IPS DF 4.7 (cell line): ENCODE results near the gene METTL6.
"Not testable (repeated sequence)": the region's sequence is repeated elsewhere in the genome, so short reads cannot be mapped to it uniquely, and the experiment has no call there.

ENCODE experiments used
- DNase-seq: peaks from one replicate; pipeline ENCODE4 v3.0.0-alpha.2; 2013; ENCODE audit warnings: low spot score; ENCODE audit errors: extremely low read depth

Gene METTL6

DNA sequence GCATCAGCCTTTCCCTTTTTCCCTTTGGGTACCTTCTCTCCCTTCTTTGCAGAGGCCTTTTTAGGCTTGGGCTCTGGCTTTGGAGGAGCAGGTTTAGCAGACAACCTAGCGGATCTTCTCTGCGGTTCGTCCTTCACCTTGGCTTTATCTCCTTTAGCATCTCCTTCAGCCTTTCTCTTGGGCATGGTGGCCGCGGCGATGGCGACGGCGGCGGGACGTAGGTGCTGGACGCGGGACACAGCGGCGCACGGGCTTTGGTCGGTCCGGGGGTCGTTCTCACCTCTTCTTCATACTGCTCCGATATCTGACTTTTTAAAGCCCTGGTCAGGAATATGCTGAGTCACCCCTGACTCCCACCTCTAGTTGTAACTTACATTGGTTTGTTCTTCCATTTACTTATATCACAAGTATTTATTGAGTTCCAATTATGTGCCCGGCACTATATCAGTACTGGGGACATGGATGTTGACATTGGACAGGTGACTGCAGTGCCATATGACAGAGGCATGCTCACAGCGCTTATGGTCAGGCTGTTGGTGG, 51.8 kb downstream of the METTL6 start:
- DNase-seq = no peak

DNA sequence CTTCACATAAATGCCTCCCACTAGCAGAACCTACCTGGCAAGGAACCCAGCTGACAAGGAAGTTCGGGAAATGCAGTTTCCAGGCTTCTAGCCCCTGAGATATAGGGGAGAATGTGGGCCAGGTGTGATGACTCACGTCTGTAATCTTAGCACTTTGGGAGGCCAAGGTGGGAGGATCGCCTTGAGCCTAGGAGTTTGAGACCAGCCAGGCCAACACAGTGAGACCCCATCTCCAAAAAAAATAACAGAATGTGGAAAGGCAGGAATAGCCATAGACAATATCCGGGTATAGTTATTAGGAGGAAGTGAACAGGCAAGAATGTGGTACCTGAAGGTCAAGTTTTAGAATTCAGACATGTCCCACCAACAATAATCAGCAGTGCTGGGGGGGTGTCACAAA, 54.4 kb downstream of the METTL6 start:
- DNase-seq = no peak

DNA sequence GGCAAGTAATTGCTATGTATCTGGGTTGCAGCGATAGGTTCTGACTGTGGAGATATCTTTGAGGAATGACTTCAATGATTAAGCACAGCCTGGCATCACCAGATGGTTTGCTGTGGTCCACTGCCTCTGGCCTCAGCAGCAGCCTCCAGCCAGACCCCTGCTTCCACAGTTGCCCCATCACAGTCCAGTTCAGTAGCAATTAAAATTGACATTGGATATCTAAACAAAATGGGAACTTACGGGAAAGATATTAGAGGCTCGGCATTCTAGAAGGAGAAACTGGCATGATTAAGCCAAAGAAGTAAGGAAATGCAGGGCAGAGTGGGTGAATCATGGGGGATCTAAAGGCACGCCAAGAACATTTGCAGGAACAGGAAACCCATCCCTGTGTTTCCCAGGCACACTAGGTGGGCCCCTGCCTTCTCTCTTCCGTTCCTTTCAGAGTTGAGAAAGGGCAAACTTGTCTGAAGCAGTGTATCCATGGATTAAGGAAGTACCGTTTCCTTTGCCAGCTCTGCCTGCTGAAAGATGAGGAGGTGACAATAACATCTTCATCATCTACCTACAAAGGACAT, 58.7 kb downstream of the METTL6 start:
- no peak for DNase-seq

DNA sequence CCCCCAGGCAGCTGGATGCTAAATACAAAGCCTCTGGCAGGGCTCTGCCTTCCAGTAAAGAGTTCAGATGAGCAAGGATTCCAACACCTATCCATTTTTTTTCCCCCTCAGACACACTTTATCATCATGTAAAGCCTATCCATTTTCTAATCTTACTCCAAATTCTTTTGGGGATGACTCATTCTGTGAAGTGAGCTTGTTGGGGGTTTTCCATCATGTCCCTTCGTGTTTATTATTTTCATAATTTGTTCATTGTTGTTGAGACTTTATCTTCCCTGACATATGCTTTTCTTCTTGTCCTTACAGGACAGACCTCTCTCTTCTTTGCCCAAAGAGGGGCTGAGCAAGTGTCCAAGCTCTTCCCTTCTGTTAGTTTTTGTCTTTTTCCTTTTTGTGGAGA, 60.3 kb downstream of the METTL6 start:
- no peak for DNase-seq

DNA sequence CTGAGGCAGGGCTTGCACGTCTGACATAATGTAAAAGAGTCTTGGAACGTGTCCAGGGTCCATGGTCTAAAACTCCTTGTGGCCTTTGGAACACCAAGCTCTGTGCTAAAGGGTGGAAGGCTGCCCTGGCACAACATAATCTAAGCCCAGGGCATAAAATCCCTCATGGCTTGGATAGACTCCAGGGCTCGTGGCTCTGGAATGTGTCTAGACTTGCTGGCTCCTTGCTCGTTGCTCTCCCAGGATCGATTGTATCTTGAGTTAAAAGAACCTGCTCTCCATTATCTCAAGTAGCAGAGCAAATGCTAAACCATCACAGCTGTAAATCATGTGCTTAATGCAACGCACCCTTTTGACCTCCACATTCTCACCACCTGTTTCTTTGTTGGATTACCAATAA, 63.3 kb downstream of the METTL6 start:
- DNase-seq = not testable (repeated sequence)

DNA sequence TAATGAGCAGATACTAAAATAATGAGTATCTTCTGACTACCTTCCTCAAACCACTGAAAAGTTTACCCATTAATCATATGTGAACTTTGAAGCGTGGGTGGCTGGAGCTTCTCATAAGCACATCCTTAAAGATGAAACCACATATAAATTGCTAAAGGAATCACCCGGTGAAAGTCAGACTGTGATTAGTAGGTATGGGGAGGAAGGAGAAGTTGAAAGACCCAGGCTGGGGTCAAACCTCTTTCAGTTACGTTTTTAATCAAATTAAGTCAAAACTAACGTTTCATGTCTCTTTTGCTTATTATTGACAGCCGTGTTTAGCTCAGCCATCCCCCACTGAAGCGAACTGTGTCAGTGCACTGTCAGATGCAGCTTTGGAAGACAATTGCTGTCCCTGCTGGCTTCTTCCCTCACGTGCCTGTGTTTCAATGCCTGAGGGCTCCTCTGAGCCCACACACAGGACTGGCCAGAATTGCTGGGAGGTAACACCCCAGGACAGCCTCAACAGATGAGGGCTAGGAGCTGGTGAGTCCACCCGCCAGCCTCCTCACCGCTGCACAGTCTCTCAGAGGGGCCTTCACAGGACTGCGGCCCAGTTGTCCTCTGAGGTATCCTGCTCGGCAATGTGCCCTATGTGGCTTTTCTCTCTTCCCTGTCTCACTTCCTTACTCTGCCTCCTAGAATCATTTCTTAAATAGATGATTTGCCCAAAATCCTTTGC, 65.7 kb downstream of the METTL6 start:
- no peak for DNase-seq

DNA sequence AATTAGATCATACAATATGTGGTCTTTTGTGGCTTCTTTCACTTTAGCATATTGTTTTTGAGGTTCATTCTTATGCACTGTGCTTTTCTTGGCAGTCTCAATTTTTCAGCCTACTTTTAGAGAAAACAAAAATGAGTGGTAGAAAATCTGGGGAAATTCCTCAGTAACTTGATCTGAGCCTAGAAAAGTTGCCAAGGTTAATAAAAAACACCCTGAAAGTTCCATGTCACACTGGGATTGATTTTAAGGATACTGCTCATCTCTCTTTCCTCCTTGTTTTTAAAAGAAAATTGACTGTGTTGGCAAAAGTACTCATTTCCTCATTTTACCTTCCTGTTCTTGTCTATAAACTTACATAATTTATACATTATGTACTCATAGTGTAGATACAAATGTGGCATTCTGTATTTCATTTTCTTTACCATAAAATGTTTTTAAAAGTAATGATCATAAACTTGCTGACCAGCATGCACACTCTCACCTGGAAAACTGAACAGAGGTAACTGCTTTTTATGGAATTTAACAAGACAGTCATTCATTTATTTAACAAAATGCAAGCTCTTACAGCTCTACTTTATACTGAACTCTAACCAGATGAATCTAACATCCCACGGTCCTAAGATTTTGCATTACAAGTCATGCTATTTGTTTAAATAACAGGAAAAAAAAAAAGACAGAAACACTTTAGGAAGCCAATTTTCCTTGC, 66.4 kb downstream of the METTL6 start:
- DNase-seq = no peak
